Ascending aorta (tissue), 2 donors: Measurements from ENCODE around the gene ABCC4. TPM values are rescaled to one million over a fixed set of nuclear protein-coding genes. Genes with fewer than 3 reads are reported as not detected.

Experiments
- DNase-seq, 2 donors: peaks; one replicate each; pipeline ENCODE4 v3.0.0-alpha.2; 2019; ENCODE audit warnings: low spot score in 2 of 2
- H3K27ac ChIP-seq, 2 donors: fragments of 200-600 bp; sonication (generic); one replicate each; pipeline ENCODE4 v1.5.1; 2016 to 2017; ENCODE audit warnings: mild to moderate bottlenecking in 1 of 2
- H3K27me3 ChIP-seq: fragments of 200-600 bp; sonication (generic); one replicate; pipeline ENCODE4 v1.5.1; 2017
- H3K36me3 ChIP-seq, 2 donors: fragments of 200-600 bp; sonication (generic); one replicate each; pipeline ENCODE4 v1.5.1; 2016
- H3K4me1 ChIP-seq, 2 donors: fragments of 200-600 bp; sonication (generic); one replicate each; pipeline ENCODE4 v1.5.1; 2016 to 2017; ENCODE audit warnings: mild to moderate bottlenecking in 1 of 2
- H3K4me3 ChIP-seq, 2 donors: fragments of 200-600 bp; sonication (generic); one replicate each; pipeline ENCODE4 v1.5.1; 2016 to 2017; ENCODE audit warnings: mild to moderate bottlenecking in 1 of 2
- H3K9me3 ChIP-seq, 2 donors: fragments of 200-600 bp; sonication (generic); one replicate each; pipeline ENCODE4 v1.5.1; 2016
- intact Hi-C: fragments of 100-400 bp; cut with DNase I; formaldehyde crosslinking; loops from one replicate; pipeline ENCODE4 v1.15.1; 2023
- total RNA-seq: library from RNA; depleted of rRNA; stranded (reverse); fragments of >200 nt; gene quantifications from one replicate; pipeline ENCODE4 v1.1.0, GENCODE V29; 2016
- TF ChIP-seq, protein P1 (sequence below), 3 experiments: fragments of 200-600 bp in 2 of 3; fragments of 450-650 bp in 1 of 3; sonication (generic) in 2 of 3; IDR thresholded peaks; one replicate each; pipeline ENCODE4 v1.5.1; 2016 to 2019; ENCODE audit warnings: antibody characterized with exemption in 3 of 3, mild to moderate bottlenecking in 1 of 3, moderate library complexity in 1 of 3

ABCC4 gene
- total RNA-seq, 1 donor from 2014 or later = 6.7 TPM

DNA sequence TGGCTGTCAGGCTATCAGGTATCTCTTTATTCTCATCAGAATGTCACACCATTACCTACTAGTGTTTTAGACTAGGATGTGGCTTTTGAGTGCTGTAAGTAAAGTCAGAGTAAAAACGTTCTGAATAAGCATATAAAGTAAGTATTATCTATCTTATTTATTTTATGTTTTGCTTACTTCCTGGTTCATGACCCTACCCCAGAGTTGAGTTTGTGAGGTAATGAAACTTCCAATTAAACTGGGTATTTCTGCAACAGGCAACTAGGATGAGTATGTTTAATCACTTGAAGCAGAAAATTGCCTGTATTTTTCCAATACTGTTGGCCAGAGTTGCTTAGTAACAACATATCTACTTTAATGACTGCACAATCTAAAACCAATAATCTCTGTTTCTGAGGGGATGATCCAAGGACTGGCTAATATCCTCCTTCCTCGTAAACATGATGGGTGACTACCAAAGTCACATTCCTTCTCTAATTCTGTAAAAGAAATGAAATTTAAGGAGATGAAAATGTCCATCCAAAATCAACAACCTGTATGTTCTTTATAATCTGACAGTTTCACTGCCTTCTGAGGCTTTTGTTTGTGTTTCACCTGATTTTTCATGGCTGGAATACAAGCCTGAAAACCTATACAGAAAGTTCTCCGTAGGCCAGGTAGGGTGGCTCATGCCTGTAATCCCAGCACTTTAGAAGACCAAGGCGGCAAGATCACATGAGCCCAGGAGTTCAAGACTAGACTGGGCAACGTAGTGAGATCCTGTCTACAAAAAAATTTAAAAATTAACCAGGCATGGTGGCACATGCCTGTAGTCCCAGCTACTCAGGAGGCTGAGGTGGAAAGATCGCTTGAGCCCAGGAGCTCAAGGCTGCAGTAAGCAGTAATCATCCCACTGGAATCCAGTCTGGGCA lies 83.1 kb downstream of the ABCC4 start:
- TF ChIP-seq, protein P1, sequence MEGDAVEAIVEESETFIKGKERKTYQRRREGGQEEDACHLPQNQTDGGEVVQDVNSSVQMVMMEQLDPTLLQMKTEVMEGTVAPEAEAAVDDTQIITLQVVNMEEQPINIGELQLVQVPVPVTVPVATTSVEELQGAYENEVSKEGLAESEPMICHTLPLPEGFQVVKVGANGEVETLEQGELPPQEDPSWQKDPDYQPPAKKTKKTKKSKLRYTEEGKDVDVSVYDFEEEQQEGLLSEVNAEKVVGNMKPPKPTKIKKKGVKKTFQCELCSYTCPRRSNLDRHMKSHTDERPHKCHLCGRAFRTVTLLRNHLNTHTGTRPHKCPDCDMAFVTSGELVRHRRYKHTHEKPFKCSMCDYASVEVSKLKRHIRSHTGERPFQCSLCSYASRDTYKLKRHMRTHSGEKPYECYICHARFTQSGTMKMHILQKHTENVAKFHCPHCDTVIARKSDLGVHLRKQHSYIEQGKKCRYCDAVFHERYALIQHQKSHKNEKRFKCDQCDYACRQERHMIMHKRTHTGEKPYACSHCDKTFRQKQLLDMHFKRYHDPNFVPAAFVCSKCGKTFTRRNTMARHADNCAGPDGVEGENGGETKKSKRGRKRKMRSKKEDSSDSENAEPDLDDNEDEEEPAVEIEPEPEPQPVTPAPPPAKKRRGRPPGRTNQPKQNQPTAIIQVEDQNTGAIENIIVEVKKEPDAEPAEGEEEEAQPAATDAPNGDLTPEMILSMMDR (IDR thresholded peaks at IDR 0.05) = no peak
- Histone ChIP-seq H3K4me3 (no peak overlapping the region), H3K4me1 (no peaks in the 10 kb centered on the region), H3K27ac (no peak overlapping the region), H3K27me3 (no peaks in the 10 kb centered on the region), H3K9me3 (no peaks in the 10 kb centered on the region), H3K36me3 (no peaks in the 10 kb centered on the region)
- intact Hi-C loops = no loop called here
- DNase-seq = no peak

DNA sequence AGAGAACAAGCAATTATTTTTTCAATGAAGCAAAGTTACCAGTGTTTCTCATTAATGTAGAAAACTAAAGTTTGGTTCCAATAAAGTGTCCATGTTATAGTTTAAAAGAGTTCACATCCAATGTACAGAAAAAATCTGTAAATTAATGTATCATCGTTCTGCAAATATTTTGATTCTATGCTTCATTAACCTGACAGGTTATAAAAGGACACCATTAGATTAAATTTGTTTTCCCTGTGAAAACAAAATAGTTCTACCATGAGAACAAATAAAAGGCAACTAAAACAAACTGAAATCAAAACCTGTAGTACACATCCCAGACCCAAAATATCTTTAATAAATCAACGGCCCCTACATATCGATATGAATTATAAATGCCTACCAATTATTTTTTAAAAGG lies 85.1 kb downstream of the ABCC4 start:
- no peak overlapping the region for H3K4me3 ChIP-seq
- TF ChIP-seq, protein P1 (IDR thresholded peaks at IDR 0.05) = no peak
- H3K9me3 ChIP-seq = no peaks in the 10 kb centered on the region
- no peak overlapping the region for H3K27ac ChIP-seq
- H3K36me3 ChIP-seq = no peaks in the 10 kb centered on the region
- intact Hi-C loops = no loop called here
- no peaks in the 10 kb centered on the region for H3K27me3 ChIP-seq
- H3K4me1 ChIP-seq = no peaks in the 10 kb centered on the region
- no peak for DNase-seq

DNA sequence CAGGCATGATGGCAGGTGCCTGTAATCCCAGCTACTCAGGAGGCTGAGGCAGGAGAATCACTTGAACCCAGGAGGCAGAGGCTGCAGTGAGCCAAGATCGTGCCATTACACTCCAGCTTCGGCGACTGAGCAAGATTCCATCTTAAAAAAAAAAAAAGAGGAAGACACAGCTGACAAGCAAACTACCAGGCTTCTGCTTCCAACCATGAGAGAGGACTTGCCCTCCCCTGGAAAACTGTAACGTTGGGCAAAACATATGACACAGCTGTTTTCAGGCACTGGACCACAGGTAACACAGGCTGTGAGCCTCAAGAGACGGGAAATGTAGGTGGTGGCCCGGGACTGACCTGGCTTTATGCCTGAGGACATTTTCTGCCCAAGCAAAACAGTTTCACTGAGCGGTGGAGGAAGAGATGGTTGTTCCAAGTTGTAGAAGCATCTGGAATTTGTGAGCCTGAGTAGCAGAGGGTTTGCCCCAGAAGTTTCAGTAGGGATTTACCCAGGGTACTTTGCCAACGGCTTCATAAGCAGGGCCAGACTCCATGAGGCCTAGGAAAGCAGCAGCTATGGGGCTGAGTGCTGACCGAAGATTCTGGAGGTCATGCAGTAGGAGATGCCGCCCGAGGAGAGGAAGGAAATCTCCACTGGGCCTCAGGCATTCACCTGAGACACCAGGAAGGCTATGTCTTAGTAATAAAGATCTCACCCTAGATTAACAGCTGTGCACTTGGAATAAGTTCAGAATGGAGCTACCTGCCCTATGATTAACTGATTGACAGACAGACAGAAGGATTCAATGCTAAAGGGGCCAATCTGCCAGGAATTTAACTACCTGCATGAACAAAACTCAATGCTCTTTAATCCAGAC lies 88.0 kb downstream of the ABCC4 start:
- H3K4me1 ChIP-seq = no peaks in the 10 kb centered on the region
- intact Hi-C loops = no loop called here

DNA sequence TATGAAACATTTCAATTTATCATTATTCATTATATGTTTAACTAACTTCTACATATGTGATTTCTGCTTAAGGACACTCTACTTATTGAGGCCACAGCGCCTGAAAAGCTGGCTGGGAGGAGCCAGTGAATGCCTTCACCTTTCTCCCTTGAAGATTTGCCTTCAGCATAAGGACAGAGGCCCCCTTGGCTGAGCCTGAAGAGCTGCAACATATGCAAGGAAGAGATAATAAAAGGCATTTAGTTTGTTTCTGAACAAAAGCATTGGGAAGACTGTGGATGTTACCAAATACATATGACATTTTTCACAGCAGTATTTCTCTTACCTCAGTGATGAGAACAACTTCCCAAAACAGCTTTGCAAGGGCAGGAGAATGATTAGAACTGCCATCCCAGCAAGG lies 92.1 kb downstream of the ABCC4 start:
- Histone ChIP-seq H3K36me3 (peaks cover 0 to 8% of the 10 kb centered on the region in 2 donors), H3K27ac (no peak overlapping the region), H3K4me3 (no peak overlapping the region), H3K4me1 (no peaks in the 10 kb centered on the region), H3K27me3 (no peaks in the 10 kb centered on the region), H3K9me3 (no peaks in the 10 kb centered on the region)
- intact Hi-C loops = no loop called here
- TF ChIP-seq, protein P1 (IDR thresholded peaks at IDR 0.05) = no peak
- DNase-seq = no peak

More for the DNA sequence above, 88.0 kb downstream of the ABCC4 start:
- no peak overlapping the region for H3K27ac ChIP-seq
- no peaks in the 10 kb centered on the region for H3K36me3 ChIP-seq
- no peaks in the 10 kb centered on the region for H3K27me3 ChIP-seq
- H3K4me3 ChIP-seq = no peak overlapping the region
- no peaks in the 10 kb centered on the region for H3K9me3 ChIP-seq
- no peak for DNase-seq
- TF ChIP-seq, protein P1 (IDR thresholded peaks at IDR 0.05) = no peak

DNA sequence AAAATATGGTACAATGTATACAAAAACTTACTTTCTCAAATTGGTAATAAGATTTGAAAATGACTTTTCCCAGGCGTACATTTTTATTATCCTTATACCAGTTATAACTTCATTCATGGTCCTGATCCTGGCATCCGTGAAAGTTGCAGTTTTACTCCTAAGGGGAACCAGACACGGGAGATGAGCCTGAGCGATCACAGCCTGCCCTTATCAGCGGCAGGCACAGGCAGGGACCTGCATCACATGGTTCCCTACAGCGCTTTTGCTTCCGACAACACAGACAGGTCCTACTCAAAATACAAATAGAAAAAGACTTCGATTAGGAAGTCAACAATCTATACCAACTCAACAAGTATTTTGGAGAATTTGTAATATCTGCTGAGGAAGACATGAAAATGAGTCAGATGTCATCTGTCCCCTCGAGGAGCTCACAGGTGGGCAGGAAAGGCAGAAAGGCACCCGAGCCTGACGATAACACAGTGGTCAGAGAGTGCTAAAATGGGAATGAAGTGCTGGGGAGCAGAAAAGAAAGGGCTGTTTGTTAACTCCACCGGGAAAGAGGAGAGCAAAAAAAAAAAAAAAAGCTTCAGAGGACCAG lies 93.4 kb downstream of the ABCC4 start:
- Histone ChIP-seq H3K4me1 (no peaks in the 10 kb centered on the region), H3K36me3 (peaks cover 0 to 8% of the 10 kb centered on the region in 2 donors)

More for the DNA sequence above, 93.4 kb downstream of the ABCC4 start:
- no peaks in the 10 kb centered on the region for H3K27me3 ChIP-seq
- no peak overlapping the region for H3K4me3 ChIP-seq
- TF ChIP-seq, protein P1 (IDR thresholded peaks at IDR 0.05) = no peak
- intact Hi-C loops = no loop called here
- no peaks in the 10 kb centered on the region for H3K9me3 ChIP-seq
- no peak for DNase-seq
- H3K27ac ChIP-seq = no peak overlapping the region
